Stimulated activated CD4-positive, alpha-beta T cell treated with anti-CD3 and anti-CD28 coated beads, TNF-alpha, amount 100 ng/mL, for 4 hours (primary cell): Measurements from ENCODE around the gene NCKAP5L.

Experiments
- DNase-seq, 3 experiments: peaks; one replicate each; pipeline ENCODE4 v3.0.0-alpha.2; 2020; ENCODE audit warnings: low read depth in 3 of 3

The NCKAP5L gene

DNA sequence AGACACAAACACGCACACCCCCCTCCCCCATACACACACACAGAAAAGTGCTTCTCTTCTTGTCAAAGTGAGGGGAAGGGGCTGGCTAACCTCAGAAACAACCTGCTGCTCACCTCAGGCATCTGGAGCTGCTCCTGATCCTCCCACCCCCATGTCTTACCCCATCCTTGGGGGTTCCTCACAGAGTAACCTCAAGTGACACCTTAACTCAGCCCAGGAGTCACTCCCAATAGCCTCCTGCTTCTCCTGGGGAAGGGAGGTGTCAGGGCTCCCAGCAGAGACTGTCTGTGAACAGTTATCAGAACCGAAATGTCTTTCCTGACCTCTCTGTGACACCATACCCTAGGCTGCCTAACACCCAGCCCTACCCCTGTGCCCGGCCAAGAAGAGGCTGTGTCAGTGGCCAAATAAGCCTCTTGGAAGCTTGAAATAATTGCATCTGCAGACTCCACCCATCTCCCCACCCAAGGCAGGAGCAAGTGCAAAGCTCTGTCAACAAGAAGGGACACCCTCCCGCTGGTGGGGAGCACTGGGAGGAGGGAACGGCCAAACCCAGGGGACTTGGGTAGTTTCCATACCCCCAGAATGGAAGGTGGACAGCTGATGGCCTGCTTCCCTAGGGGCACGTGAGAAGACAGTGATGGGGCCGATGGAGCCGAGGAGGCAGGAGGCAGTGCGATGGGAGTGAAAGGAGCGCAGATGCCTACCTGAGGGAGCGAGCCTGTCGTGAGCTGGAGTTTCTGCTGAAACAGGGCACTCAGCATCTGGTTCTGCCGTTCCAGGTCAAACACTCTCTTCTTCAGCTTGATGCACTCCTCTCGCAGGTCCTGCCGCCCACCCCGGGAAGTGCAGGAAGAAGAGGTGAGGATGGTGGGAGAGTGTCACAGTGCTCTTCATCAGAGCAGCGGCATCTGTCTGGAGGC, 26.8 kb downstream of the NCKAP5L start:
- no peak for DNase-seq

- no peak for DNase-seq
Measured at GRCh38 chr12:49800421-49801140, 27.6 kb downstream of the NCKAP5L start.

DNA sequence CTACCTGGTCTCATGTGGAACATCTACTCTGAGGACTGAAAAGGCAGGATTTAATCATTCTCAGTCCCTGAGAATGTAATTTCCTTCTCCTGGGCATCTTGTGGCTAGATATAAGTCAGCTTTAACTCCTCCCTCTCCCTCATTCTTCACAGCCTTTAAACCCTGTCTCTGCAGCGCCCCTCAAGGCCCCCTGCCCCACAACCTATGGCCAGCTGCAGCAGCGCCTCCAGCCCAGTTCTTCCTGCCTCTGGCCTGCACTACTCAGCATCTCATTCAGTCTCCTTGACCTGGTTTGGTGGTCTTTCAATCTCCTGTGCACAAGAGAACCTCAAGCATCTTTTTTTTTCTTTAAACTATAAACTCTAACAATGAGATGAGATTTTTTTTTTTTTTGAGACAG, 29.3 kb downstream of the NCKAP5L start:
- DNase-seq: no peak

GRCh38 chr12:49798248-49798647, 30.0 kb downstream of the NCKAP5L start:
- no peak for DNase-seq

DNA sequence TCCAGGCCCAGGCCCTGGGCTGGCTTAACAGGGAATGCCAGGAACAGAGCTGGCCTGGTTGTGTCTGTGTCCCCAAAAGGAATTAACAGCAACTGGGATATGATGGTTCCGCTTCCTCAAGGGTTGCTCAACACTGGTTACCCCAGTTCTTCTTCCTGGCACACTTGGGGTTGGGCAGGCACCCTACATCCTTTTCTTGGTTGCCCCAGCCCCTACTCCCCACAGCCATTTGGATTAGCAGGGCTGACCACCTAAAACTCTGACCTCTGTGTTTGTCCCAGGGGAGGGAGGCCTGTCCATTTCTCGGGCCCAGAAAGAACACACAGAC, 30.8 kb downstream of the NCKAP5L start:
- DNase-seq: no peak

DNA sequence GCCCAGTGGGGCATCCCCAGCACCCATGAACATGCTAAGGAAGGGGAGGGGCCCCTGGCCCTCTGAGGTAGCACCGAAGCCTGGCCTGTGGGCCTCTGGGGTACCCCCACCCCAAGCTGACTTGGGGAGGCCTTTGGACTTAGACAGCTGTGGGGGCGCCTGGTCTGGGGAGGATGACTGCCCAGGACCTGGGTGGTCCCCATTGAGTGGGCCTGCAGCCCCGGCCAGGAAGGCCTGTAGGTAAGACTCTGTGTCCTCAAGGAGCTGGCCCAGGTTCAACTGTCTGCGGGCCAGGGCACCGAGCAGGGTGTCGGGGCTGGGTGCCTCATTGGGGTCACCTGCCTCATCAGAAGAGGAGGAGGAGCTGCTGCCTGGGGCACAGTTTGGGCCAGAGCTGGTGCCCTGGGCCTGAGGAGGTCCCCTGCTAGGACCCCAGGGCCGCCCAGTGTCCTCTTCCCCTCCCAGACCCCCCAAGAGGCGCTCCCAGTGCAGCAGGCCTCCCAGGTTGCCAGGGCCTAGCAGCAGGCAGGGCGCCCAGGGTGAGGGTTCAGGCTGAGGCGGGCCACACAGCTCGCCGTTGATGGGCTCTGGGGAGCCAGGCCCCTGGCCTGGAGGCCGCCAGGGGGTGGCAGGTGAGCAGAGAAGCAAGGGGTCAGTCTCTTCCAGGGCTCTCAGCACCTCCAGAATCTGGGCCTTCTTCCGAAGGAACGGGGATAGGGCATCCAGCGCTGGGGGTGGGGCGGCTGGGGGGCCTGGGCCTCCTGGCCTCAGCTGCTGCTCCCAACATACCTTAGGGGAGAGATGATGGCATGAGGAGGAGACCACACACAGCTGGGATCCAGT, 31.4 kb downstream of the NCKAP5L start:
- no peak for DNase-seq

GRCh38 chr12:49796155-49796554, 32.1 kb downstream of the NCKAP5L start:
- no peak for DNase-seq

GRCh38 chr12:49795654-49796105, 32.5 kb downstream of the NCKAP5L start:
- no peak for DNase-seq

DNA sequence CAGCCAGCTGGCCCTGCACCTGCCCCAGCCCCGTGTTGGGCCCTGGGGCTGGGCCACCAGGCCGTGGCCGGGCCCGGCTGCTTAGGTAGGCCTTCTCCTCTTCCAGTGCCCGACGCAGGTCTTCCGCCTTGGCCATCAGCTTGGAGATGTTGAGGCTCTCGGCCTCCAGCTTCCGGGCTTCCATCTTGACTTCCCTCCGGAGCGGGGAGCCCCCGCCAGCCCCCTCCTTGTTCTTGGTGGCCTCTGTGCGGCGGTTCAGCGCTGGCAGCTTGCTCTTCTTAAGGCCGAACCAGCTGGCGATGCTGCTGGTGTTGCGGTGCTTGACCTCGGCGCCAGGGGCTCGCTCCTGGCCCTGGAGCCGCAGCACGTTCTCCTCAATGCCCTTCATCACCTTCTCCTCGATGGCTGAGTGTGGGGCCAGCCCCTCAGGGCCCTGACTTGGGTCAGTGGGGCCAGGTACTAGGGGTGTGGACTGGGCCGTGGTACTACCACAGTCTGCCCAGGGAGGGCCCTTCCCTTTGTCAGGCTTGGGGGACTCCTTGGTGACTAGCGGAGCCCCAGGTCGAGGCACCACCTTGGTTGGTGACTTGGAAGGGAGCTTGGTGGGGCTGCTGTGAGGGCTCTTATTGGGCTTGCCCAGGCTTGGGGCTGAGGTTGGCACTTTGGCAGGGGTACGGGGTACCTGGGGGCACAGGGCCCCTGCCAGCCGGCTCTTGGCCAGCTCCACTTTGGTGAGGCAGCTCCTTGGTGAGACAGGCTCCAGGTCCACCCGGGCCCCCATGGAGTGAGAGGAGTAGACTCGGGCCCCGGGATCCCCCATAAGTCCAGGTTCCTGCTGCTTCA, 33.2 kb downstream of the NCKAP5L start:
- no peak for DNase-seq

DNA sequence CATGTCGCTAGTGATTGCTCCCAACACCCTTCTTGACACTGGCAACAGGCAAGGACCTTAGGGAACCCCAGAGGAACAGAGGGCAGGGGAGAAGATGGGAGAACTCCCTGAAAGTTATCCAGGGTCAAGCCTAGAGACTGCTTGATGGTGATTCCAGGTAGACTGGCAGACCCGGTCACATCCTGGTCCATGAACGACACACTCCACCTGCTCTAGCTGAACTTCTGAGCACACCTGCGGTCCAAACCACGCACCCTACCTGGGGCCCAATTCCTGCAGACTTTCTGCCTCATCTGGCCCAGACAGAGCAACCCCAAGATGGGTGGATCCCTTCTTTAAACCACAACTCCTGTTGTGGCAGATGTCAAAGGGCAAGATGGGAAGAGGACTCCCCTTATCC, 34.2 kb downstream of the NCKAP5L start:
- no peak for DNase-seq

GRCh38 chr12:49793620-49794019, 34.6 kb downstream of the NCKAP5L start:
- DNase-seq: no peak

DNA sequence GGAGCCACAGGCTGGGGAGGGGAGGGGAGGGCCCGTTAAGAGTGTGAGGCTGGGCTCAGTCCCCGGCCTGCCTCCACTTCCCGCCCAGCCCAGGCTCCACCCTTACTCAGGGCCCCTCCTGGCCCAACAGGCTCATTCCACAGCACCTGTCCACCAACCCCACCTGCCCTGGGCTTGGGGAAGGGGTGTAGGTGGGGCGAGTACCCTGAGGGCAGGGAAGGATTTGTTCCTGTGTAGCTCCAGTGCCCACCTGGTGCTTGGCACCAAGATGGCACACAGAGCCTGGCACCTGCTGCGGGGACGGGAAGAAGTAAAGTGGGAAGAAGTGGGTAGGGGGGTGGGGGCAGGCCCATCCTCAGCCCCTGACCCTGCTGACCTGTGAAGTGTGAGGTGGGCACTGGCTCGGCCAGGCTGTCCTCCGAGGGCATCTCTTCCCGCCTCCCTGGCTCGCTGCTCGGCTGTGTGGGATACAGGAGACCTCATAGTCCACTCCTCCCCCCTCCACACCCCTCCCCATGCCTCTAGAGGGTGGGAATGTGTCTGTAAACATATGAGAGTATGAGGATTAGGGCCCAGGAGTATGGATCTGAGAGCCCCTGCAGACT, 35.1 kb downstream of the NCKAP5L start:
- no peak for DNase-seq

- no peak for DNase-seq
Measured at GRCh38 chr12:49792181-49792970, 35.8 kb downstream of the NCKAP5L start.

- no peak for DNase-seq
Measured at GRCh38 chr12:49791700-49792099, 36.5 kb downstream of the NCKAP5L start.

DNA sequence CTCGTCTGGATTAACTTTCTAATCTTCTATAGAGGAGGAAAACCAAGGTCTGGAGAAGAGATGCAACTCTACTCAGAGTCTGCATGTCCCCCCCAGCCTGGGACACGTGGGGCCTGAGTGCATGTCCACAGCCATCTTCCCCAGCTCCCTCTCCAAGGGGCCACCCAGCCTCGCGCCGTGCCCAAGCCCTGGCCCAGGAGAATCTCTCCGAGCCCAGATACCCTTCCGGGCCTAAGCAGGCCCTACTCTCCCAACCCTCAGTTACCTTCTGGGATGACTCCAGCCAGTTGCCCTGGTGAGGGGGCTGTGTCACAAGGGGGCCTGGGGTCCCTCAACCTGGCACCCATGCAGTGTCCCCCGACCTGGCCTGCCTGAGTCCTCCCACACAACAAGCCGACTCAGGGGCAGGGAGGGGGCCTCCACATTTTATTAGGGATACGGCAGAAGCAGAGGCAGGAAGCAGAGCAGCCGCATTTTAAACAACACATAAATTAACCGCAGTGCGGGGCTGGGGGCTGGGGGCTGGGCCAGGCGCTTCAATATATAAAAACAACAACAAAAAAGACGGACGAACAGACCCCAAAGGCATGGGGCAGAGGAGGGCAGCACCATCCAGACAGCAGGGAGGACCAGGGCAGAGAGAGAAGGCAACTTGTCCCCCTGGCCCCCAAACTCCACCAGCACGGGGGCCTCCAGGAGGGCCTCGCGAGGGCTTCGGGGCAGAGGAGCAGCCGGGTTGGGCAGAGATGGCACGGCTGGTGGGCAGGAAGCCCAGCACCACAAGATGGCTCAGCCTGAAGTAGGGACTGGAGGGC, 37.3 kb downstream of the NCKAP5L start:
- no peak for DNase-seq

- no peak for DNase-seq
Measured at GRCh38 chr12:49789992-49790391, 38.2 kb downstream of the NCKAP5L start.

DNA sequence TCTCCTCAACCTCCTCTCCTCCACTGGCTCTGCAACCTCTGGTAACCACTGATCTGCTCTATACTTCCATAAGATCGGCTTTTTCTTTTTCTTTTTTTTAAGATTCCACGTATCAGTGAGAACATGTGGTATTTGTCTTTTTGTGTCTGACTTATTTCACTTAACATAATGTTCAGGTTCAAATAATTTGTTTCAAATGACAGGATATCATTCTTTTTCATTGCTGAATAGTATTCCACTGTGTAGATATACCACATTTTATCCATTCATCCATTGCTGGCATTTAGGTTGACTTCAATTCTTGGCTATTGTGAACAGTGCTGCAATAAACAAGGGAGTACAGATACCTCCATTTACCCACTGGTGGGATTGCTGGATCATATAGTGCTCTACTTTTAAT, 40.5 kb downstream of the NCKAP5L start:
- DNase-seq: no peak

- no peak for DNase-seq
Measured at GRCh38 chr12:49784756-49785409, 43.3 kb downstream of the NCKAP5L start.
